ENCODE measurements around the gene EIPR1.

- TF ChIP-seq, protein P1, sequence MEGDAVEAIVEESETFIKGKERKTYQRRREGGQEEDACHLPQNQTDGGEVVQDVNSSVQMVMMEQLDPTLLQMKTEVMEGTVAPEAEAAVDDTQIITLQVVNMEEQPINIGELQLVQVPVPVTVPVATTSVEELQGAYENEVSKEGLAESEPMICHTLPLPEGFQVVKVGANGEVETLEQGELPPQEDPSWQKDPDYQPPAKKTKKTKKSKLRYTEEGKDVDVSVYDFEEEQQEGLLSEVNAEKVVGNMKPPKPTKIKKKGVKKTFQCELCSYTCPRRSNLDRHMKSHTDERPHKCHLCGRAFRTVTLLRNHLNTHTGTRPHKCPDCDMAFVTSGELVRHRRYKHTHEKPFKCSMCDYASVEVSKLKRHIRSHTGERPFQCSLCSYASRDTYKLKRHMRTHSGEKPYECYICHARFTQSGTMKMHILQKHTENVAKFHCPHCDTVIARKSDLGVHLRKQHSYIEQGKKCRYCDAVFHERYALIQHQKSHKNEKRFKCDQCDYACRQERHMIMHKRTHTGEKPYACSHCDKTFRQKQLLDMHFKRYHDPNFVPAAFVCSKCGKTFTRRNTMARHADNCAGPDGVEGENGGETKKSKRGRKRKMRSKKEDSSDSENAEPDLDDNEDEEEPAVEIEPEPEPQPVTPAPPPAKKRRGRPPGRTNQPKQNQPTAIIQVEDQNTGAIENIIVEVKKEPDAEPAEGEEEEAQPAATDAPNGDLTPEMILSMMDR (IDR thresholded peaks at IDR 0.05), result no peak
- no peak for TF ChIP-seq POLR2A (IDR thresholded peaks at IDR 0.05)
Measured at GRCh38 chr2:3193443-3194330, 183.9 kb downstream of the EIPR1 start.
